WERI-Rb-1 (cell line): ENCODE measurements around the gene ZP1.
A peak's percentile ranks its signal among the peaks of the same experiment; 100 is the strongest.

Experiments used
- DNase-seq: peaks from one replicate; pipeline ENCODE4 v3.0.0-alpha.2; 2020
- H3K27ac ChIP-seq: fragments of 250-450 bp; sonication (Bioruptor Pico); 2 replicates; pipeline ENCODE4 v1.5.1; 2020; ENCODE audit warnings: mild to moderate bottlenecking, moderate library complexity
- H3K27me3 ChIP-seq: fragments of 250-450 bp; sonication (Bioruptor Pico); 2 replicates; pipeline ENCODE4 v1.5.1; 2021; ENCODE audit warnings: mild to moderate bottlenecking, low read depth, moderate library complexity; ENCODE audit not compliant: insufficient read depth, severe bottlenecking
- H3K36me3 ChIP-seq: fragments of 250-450 bp; sonication (Bioruptor Pico); 2 replicates; pipeline ENCODE4 v1.5.1; 2020; ENCODE audit warnings: mild to moderate bottlenecking, moderate library complexity
- H3K4me3 ChIP-seq: 2 replicates; pipeline ENCODE4 v1.5.1; 2011; ENCODE audit warnings: low read depth, mild to moderate bottlenecking, control low read depth, low read length
- H3K9me3 ChIP-seq: fragments of 250-450 bp; sonication (Bioruptor Pico); 2 replicates; pipeline ENCODE4 v1.5.1; 2021; ENCODE audit warnings: mild to moderate bottlenecking, moderate library complexity; ENCODE audit not compliant: severe bottlenecking
- TF ChIP-seq, protein P1 (sequence below): IDR thresholded peaks from 2 replicates; pipeline ENCODE4 v1.5.1; 2011; ENCODE audit warnings: low read depth, mild to moderate bottlenecking, control low read depth, inconsistent platforms, low read length

ZP1 gene

DNA sequence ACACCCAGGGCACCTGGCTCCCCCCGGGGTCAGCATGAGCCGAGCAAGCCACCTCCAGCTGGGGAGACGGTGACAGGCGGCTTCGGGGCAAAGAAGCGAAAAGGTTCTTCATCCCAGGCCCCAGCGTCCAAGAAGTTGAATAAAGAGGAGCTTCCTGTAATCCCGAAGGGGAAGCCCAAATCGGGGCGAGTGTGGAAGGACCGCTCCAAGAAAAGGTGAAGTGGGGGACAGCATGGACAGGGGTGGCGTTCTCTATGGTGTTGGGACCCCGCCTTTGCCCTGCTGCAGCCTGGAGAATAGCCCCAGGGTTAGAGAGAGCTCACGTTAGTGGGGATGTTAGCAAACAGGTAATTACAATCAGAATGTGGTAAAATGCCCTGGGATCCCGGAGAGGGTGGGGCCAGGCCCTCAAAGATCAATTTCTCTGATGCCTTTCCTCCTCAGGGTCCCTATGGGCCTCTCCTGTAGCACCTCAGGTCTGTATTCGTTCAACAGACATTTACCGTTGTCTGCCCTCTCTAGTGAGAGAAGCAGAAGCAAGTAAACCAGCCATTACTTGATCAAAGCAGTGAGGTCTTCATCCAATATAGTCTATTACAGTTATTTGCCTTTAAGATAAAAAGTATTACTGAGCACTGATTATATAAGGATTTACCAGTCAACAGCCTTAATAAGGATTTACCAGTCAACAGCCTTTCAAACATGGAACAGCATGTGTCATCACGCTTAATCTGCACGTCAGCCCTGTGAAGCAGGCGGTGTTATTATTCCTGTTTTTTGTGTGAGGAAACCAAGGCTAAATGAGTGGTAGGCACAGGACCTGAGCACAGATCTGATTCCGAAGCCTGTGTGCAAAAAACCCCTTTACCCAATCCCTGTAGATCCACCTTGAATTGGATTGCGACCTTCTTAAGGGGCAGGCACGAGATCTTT is 24.4 kb upstream of the ZP1 start:
- H3K36me3 ChIP-seq: peaks cover 8% of the 10 kb centered on the region
- no peak for DNase-seq
- peak overlapping the region; percentile 83 for H3K4me3 ChIP-seq
- H3K27me3 ChIP-seq: no peaks in the 10 kb centered on the region
- H3K9me3 ChIP-seq: no peaks in the 10 kb centered on the region
- H3K27ac ChIP-seq: peak overlapping the region; percentile 38
- TF ChIP-seq, protein P1, sequence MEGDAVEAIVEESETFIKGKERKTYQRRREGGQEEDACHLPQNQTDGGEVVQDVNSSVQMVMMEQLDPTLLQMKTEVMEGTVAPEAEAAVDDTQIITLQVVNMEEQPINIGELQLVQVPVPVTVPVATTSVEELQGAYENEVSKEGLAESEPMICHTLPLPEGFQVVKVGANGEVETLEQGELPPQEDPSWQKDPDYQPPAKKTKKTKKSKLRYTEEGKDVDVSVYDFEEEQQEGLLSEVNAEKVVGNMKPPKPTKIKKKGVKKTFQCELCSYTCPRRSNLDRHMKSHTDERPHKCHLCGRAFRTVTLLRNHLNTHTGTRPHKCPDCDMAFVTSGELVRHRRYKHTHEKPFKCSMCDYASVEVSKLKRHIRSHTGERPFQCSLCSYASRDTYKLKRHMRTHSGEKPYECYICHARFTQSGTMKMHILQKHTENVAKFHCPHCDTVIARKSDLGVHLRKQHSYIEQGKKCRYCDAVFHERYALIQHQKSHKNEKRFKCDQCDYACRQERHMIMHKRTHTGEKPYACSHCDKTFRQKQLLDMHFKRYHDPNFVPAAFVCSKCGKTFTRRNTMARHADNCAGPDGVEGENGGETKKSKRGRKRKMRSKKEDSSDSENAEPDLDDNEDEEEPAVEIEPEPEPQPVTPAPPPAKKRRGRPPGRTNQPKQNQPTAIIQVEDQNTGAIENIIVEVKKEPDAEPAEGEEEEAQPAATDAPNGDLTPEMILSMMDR: no peak

DNA sequence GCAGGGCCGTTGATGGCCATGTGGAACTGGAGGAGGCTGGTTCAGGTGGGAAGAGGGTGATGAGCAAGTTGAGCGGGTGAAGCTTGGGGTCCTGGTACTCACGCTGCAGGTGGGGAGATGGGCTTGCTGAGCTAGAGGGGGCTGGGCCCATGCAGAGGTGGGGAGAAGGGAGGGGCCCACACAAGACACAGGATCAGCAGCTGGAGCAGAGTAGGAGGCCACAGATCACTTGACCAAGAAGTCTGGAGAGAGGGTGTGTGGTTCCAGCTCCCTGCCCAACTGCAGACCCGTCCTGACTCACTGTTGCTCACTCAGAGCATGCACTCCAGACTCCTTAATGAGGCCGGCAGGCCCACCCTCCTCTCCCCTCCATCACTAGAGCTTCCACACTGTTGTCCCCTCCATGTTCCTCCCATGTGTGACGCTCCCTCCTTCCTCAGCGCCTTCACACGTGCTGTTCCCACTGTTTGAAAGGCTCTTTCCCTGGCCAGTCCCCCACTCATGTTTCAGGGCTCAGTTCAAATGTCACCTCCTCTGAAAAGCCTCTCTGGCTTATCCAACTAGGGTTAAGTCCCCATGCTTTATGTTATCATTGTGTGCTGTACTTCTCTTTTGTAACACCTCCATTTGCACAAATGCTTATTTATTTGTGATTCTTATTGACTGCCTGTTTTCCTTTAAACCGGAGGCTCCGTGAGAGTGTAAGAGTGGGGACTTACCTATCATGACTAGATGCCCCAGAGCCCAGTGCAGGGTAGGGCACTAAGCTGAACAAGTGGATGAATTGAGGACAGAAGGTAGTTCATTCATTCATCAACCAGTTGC is 23.1 kb upstream of the ZP1 start:
- no peak for DNase-seq
- Histone ChIP-seq H3K27ac (no peak overlapping the region), H3K9me3 (no peaks in the 10 kb centered on the region), H3K36me3 (peaks cover 8% of the 10 kb centered on the region), H3K27me3 (no peaks in the 10 kb centered on the region), H3K4me3 (no peak overlapping the region)
- TF ChIP-seq, protein P1: no peak

DNA sequence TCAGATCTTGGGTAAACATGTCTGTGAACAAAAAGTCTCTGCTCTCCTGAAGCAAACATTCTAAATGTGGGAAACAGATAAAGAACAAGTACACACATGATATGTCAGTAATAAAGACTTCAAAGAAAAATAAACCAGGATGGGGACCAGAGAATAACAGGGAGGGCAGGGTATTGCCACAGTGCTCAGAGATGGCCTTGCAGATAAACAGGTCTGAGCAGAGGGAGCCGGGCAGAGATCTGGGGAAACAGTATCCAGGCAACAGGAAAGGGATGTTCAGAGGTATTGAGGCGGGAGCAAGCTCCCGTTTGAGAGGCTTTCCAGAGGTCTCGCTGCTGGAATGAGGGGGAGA is 22.5 kb upstream of the ZP1 start:
- Histone ChIP-seq H3K4me3 (no peak overlapping the region), H3K27me3 (no peaks in the 10 kb centered on the region), H3K9me3 (no peaks in the 10 kb centered on the region), H3K27ac (no peak overlapping the region), H3K36me3 (peaks cover 8% of the 10 kb centered on the region)
- DNase-seq: no peak
- TF ChIP-seq, protein P1: no peak

DNA sequence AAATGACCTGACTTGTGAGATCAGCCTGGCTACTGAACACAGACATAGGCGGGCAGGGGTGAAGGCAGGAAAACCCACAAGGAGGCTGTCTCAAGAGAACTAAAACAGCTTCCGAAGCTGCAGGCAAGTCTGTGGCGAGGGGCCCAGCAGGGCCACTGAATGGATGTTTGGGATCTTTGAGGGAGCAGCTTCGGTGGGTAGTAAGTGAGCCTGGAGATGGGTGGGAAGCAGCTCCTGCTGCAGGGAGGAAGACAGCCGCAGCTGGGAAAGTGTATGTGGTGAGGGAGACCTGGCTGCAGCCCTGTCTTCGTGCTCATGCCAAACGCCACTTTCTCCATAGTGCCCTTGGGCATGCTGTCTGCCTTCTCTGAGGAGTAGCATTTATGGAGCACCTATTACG is 22.0 kb upstream of the ZP1 start:
- no peak overlapping the region for H3K4me3 ChIP-seq
- DNase-seq: no peak
- H3K9me3 ChIP-seq: no peaks in the 10 kb centered on the region
- H3K27ac ChIP-seq: no peak overlapping the region
- peaks cover 8% of the 10 kb centered on the region for H3K36me3 ChIP-seq
- no peaks in the 10 kb centered on the region for H3K27me3 ChIP-seq
- TF ChIP-seq, protein P1: no peak

DNA sequence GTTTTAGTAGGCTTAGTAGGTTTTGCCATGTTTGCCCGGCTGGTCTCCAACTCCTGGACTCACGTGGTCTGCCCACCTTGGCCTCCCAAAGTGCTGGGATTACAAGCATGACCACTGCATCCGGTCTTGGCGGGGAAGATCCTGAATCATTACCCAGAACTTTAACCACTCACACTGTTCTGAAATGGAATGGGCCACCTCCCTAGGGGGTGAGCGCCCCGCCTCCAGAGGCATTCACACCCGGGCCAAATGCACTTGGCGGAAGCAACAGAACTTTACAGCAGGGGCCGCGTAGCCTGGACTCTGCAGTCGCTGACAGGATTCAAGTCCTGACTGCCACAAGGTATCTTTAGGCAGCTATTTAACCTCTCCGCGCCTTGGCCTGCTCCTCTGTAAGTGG is 20.1 kb upstream of the ZP1 start:
- Histone ChIP-seq H3K36me3 (peaks cover 15% of the 10 kb centered on the region), H3K27ac (no peak overlapping the region), H3K4me3 (no peak overlapping the region), H3K9me3 (no peaks in the 10 kb centered on the region), H3K27me3 (no peaks in the 10 kb centered on the region)
- TF ChIP-seq, protein P1: no peak
- no peak for DNase-seq
